HG03135 (cell line): ENCODE measurements around the gene C5orf24.

Source experiments
- ATAC-seq: cut with Tn5 transposase; IDR thresholded peaks from one replicate; pipeline ENCODE4 v1.9.1; 2021; ENCODE audit warnings: mild to moderate bottlenecking, moderate library complexity; ENCODE audit not compliant: unreplicated experiment

Gene C5orf24

DNA sequence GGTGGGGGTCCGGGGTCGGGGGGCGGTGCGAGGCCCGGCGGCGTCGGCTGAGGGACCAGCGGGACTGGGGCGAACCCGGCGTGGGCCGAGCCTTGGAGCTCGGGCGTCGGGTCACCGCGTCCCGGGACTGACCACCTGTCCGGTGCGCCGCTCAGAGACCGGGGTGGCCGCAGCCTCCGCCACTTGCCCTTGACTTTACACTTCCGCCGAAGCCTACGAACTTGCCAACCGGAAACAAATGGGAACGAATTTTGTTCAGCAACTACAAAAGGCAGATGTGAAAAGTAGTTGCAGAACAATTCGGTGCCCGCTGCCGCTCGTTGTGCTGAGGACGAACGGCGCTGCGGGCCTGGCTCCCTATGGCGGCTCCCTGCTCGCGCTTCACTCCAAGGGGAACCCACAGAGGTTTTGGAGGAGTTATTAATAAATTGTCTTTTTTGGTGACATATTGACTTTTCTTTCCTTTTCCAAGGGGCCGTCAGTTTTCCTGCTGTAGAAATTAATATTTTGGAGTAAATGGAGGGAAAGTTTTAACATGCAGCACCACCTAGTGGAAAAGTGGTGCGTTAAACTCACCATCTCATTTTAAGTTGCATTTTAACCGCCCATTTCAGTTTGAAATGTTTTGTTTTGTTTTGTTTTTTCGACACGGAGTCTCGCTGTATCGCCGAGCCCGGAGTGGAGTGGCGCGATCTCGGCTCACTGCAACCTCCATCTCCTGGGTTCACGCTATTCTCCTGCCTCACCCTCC lies 59.7 kb downstream of the C5orf24 start:
- peak; percentile 38 for ATAC-seq

DNA sequence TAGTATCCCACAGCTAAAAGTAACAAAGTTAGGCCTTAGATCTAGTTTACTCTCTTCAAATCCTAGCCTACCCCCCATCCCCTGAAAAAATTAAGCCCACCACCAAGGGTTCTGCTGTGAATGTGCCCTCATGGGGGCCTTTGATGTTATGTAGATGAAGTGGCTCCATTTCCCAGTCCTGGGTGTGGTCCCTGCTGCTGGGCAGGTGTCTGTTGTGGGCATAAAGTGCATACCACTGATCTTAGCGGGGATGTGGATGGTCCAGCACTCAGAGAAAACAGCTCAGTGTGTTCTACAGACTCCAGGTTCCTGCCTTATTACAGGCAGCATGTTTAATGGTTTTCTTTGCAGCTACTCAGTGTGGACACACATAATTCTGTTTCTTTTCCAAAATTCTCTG lies 61.0 kb downstream of the C5orf24 start:
- no peak for ATAC-seq
